Bronchial epithelial cell (primary cell): Measurements from ENCODE around the gene SHISAL1. TPM values are rescaled to one million over a fixed set of nuclear protein-coding genes. Genes with fewer than 3 reads are reported as not detected.

Source experiments
- DNase-seq: peaks from one replicate; pipeline ENCODE4 v3.0.0-alpha.2; 2010; ENCODE audit warnings: low read depth
- FAIRE-seq: peaks from 2 replicates; lab custom pipeline; 2011; peaks lifted over from hg19 to GRCh38; lab: Jason Lieb, UNC
- H3K27me3 ChIP-seq: 2 replicates; pipeline ENCODE4 v1.5.1; 2011; ENCODE audit warnings: low read length; ENCODE audit not compliant: control insufficient read depth, insufficient read depth
- H3K36me3 ChIP-seq: 2 replicates; pipeline ENCODE4 v1.5.1; 2011; ENCODE audit warnings: low read length; ENCODE audit not compliant: control insufficient read depth, insufficient read depth
- H3K4me3 ChIP-seq: 2 replicates; pipeline ENCODE4 v1.5.1; 2011; ENCODE audit warnings: mild to moderate bottlenecking, low read depth, low read length, control low read depth
- CTCF ChIP-seq: IDR thresholded peaks from 2 replicates; pipeline ENCODE4 v1.5.1; 2011; ENCODE audit warnings: mild to moderate bottlenecking, moderate library complexity, low read length, control low read depth, inconsistent platforms; ENCODE audit not compliant: insufficient read depth, severe bottlenecking
- total RNA-seq: library from RNA; depleted of rRNA; stranded (reverse); fragments of >200 nt; gene quantifications from 2 replicates; pipeline ENCODE4 v1.2.1, GENCODE V29; 2014

SHISAL1 gene
- total RNA-seq, 1 donor from 2014 or later: 0.26 TPM

GRCh38 chr22:44194569-44194968 is 118.2 kb downstream of the SHISAL1 start:
- DNase-seq (no peak), FAIRE-seq (no peak)
- Histone ChIP-seq H3K27me3 (peaks cover 6% of the 10 kb centered on the region), H3K4me3 (no peak overlapping the region), H3K36me3 (no peaks in the 10 kb centered on the region)
- TF ChIP-seq CTCF: no peak

Other genes with a start within 250 kb of the SHISAL1 start
- gene PARVG, start 132.0 kb downstream of the SHISAL1 start, total RNA-seq: not detected in 2 replicates
- gene RTL6, start 185.3 kb upstream of the SHISAL1 start, total RNA-seq: 4.5 and 5.9 TPM in 2 replicates